Upper lobe of right lung (tissue), 1 donor: ENCODE measurements around the gene IL36G. TPM values are rescaled to one million over a fixed set of nuclear protein-coding genes. Genes with fewer than 3 reads are reported as not detected.

Experiments used
- ATAC-seq: fragments of 200-7000 bp; cut with Tn5 transposase; one replicate; pipeline ENCODE4 v1.9.1; 2020; ENCODE audit warnings: mild to moderate bottlenecking, moderate library complexity
- DNase-seq: peaks from one replicate; pipeline ENCODE4 v3.0.0-alpha.2; 2020
- H3K27ac ChIP-seq: fragments of 200-600 bp; one replicate; pipeline ENCODE4 v1.8.0; 2022
- H3K27me3 ChIP-seq: fragments of 200-600 bp; one replicate; pipeline ENCODE4 v1.8.0; 2022; ENCODE audit warnings: mild to moderate bottlenecking
- H3K36me3 ChIP-seq: fragments of 200-600 bp; one replicate; pipeline ENCODE4 v1.8.0; 2022
- H3K4me1 ChIP-seq: fragments of 200-600 bp; one replicate; pipeline ENCODE4 v1.8.0; 2022
- H3K4me3 ChIP-seq: fragments of 200-600 bp; one replicate; pipeline ENCODE4 v1.8.0; 2022; ENCODE audit warnings: mild to moderate bottlenecking
- H3K9me3 ChIP-seq: fragments of 200-600 bp; one replicate; pipeline ENCODE4 v1.8.0; 2022
- intact Hi-C: fragments of 100-400 bp; cut with DNase I; formaldehyde crosslinking; loops from one replicate; pipeline ENCODE4 v1.11.0; 2022
- total RNA-seq: library from RNA; stranded (reverse); fragmentation: NEBNext Ultra II Directional; extraction: Animal tissue kit (Norgen Biotek cat#: 25700); gene quantifications from one replicate; pipeline ENCODE4 v1.2.1, GENCODE V29; 2021
- TF ChIP-seq, protein P1 (sequence below): fragments of 200-600 bp; IDR thresholded peaks from one replicate; pipeline ENCODE4 v1.8.0; 2022; ENCODE audit warnings: antibody characterized with exemption
- donor health status: DM: no; HTN: yes; CAD: no; lungs with severe emphysema.

Gene IL36G
- total RNA-seq, 1 donor from 2014 or later: not detected

DNA sequence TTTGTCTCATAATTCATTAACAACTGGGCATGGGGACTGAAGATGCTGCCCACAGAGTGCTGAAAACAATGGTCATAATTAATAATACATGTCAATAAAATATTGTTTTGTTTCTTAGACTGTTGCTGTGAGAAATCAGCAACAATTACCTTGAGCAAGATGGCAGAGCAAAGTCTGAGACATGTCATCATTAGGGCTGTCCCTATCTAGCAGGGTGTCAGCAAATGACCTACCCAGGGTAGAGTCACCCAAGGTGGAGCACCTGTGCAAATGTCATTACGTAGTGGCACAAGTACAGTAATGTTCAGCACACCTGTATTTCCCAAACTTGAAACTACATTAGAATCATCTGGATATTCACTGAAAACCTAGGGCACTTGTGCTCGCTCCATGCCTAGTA is 16.8 kb downstream of the IL36G start:
- intact Hi-C loops: no loop called here
- DNase-seq: no peak
- Histone ChIP-seq H3K27me3 (no peaks in the 10 kb centered on the region), H3K27ac (no peak overlapping the region), H3K9me3 (peaks cover 5% of the 10 kb centered on the region), H3K4me1 (no peaks in the 10 kb centered on the region), H3K36me3 (no peaks in the 10 kb centered on the region), H3K4me3 (no peak overlapping the region)
- TF ChIP-seq, protein P1, sequence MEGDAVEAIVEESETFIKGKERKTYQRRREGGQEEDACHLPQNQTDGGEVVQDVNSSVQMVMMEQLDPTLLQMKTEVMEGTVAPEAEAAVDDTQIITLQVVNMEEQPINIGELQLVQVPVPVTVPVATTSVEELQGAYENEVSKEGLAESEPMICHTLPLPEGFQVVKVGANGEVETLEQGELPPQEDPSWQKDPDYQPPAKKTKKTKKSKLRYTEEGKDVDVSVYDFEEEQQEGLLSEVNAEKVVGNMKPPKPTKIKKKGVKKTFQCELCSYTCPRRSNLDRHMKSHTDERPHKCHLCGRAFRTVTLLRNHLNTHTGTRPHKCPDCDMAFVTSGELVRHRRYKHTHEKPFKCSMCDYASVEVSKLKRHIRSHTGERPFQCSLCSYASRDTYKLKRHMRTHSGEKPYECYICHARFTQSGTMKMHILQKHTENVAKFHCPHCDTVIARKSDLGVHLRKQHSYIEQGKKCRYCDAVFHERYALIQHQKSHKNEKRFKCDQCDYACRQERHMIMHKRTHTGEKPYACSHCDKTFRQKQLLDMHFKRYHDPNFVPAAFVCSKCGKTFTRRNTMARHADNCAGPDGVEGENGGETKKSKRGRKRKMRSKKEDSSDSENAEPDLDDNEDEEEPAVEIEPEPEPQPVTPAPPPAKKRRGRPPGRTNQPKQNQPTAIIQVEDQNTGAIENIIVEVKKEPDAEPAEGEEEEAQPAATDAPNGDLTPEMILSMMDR: no peak
- ATAC-seq: no peak

DNA sequence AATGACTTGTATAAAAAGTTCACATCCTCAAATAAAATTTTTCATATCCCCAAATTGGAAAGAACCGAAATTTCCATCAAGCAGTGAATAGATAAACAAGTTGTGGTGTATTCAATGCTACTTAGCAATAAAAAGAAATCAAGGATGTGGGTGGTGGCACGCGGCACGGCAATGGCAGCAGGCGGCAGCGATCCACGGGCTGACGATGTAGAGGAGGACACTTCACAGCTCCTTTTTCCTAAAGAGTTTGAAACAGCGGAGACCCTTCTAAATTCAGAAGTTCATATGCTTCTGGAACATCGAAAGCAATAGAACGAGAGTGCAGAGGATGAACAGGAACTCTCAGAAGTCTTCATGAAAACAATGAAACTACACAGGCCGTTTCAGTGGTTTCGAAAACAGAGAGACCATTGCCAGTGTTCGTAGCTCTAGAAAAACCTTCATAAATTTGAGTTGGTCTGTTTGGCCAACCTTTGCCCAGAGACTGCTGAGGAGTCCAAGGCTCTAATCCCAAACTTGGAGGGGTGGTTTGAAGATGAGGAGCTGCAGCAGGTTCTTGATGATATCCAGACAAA is 17.6 kb downstream of the IL36G start:
- TF ChIP-seq, protein P1: no peak
- Histone ChIP-seq H3K4me3 (no peak overlapping the region), H3K9me3 (no peaks in the 10 kb centered on the region), H3K4me1 (no peaks in the 10 kb centered on the region), H3K36me3 (no peaks in the 10 kb centered on the region), H3K27ac (no peak overlapping the region), H3K27me3 (no peaks in the 10 kb centered on the region)
- DNase-seq: no peak
- ATAC-seq: no peak
- intact Hi-C loops: no loop called here

DNA sequence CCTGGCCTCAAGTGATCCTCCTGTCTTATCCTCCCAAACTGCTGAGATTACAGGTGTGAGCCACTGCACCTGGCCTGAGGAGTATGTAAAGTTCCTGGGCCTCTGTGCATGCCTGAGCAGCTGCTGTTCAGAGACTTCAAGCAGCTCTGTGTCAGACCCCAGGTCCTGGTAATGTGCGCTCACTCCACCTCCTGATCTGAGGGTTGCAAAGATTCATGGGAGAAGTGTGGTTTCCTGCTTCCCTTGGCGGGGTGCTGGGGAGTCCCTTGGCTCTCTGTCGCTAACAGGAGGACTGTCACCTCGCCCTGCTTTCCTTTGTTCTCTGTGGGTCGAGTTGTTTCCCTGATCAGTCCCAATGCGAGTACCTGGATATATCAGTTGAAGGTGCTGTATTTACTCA is 18.8 kb downstream of the IL36G start:
- TF ChIP-seq, protein P1: no peak
- Histone ChIP-seq H3K4me1 (no peaks in the 10 kb centered on the region), H3K4me3 (no peak overlapping the region), H3K27ac (no peak overlapping the region), H3K27me3 (no peaks in the 10 kb centered on the region), H3K36me3 (no peaks in the 10 kb centered on the region), H3K9me3 (no peaks in the 10 kb centered on the region)
- no peak for DNase-seq
- intact Hi-C loops: no loop called here
- ATAC-seq: no peak

DNA sequence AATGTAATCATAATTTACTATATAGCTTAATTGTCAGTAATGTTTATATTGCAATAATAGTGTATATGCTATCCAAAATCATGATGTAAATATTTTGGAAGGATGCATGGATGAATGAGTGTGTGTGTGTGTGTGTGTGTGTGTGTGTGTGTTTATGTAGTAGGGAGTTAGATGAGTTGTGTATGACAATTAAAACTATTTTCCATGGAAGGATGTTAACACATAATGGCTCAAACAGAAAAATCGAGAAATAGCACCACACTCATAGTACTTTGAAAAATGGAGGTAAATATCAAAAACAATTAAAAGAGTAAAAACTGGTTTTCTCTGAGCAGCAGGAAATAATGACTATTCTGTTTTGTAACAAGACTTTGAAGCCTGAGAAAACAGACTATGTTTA is 19.3 kb downstream of the IL36G start:
- no peak for ATAC-seq
- H3K4me3 ChIP-seq: no peak overlapping the region
- DNase-seq: no peak
- H3K4me1 ChIP-seq: no peaks in the 10 kb centered on the region
- no peak overlapping the region for H3K27ac ChIP-seq
- TF ChIP-seq, protein P1: no peak
- intact Hi-C loops: no loop called here
- no peaks in the 10 kb centered on the region for H3K9me3 ChIP-seq
- no peaks in the 10 kb centered on the region for H3K27me3 ChIP-seq
- H3K36me3 ChIP-seq: no peaks in the 10 kb centered on the region

DNA sequence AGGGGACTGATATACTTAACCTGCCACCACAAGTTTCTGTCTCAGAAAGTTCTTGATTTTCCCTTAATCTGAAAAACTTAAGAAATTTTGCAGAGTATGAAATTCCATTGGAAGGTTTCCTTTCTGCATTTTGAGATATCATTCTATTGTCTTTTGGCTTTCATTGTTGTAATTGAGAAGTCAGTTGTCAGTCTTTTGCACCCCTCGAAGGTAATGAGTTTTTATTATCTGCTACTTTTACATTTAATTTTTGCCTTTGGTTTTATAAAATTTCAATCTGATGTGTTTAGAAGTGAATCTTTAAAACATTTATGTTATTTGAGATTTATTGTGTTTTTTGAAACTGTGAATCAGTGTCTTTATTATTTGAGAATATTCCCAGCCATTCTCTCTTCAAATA is 22.6 kb downstream of the IL36G start:
- Histone ChIP-seq H3K27me3 (no peaks in the 10 kb centered on the region), H3K36me3 (no peaks in the 10 kb centered on the region), H3K4me3 (no peak overlapping the region), H3K9me3 (no peaks in the 10 kb centered on the region), H3K4me1 (no peaks in the 10 kb centered on the region), H3K27ac (no peak overlapping the region)
- no peak for DNase-seq
- intact Hi-C loops: no loop called here
- ATAC-seq: no peak
- TF ChIP-seq, protein P1: no peak

DNA sequence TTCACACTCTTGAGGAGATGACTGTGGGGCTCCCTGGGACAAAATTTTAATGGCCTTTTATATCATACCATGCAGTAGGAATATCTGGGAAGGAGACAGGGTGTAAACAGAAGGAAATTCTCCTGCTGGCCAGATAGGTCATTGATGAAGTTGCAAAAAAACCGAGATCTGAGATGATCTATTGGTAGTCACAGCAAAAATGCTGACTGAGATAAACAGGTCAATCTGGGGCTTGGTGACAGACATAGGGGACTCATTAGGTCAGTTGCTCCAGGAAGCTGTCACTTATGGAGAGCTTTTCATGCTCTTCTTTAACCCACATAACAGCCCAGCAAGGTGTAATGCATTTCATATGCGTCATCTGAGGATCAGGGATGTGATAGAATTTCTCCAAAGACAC is 24.9 kb downstream of the IL36G start:
- TF ChIP-seq, protein P1: no peak
- no peaks in the 10 kb centered on the region for H3K4me1 ChIP-seq
- no peak overlapping the region for H3K27ac ChIP-seq
- no peaks in the 10 kb centered on the region for H3K9me3 ChIP-seq
- no peak for DNase-seq
- no peaks in the 10 kb centered on the region for H3K27me3 ChIP-seq
- ATAC-seq: no peak
- H3K36me3 ChIP-seq: no peaks in the 10 kb centered on the region
- intact Hi-C loops: no loop called here
- no peak overlapping the region for H3K4me3 ChIP-seq
